ENCODE measurements around the gene CCDC194. TPM values are rescaled to one million over a fixed set of nuclear protein-coding genes. Genes with fewer than 3 reads are reported as not detected.

The CCDC194 gene
- total RNA-seq, 6 experiments from 2014 or later: 0.26 to 1.2 (median 0.36) TPM; not detected in 2

Other genes starting within 250 kb of the CCDC194 start
- 10 to 100 TPM; 13.5 to 20.3 (median 18.6) TPM for gene USE1, start 178.8 kb downstream of the CCDC194 start, total RNA-seq
- gene OCEL1, start 168.0 kb downstream of the CCDC194 start, total RNA-seq: 10 to 100 TPM; 17.8 to 64.2 (median 31.2) TPM
- 100 to 1,000 TPM in 1 of 6 experiments, 10 to 100 TPM in 5; 48.5 to 105 (median 80.9) TPM for gene NR2F6, start 148.3 kb downstream of the CCDC194 start, total RNA-seq
- gene USHBP1, start 129.5 kb downstream of the CCDC194 start, total RNA-seq: 1 to 10 TPM in 5 of 6 experiments, under 1 TPM in 1; 0.81 to 3.6 (median 1.7) TPM
- gene BABAM1, start 126.8 kb downstream of the CCDC194 start, total RNA-seq: 10 to 100 TPM; 29.2 to 51.3 (median 37.9) TPM
- gene ANKLE1, start 112.3 kb downstream of the CCDC194 start, total RNA-seq: under 1 TPM; 0.06 to 0.65 (median 0.37) TPM
- 10 to 100 TPM in 5 of 6 experiments, 1 to 10 TPM in 1; 8.3 to 27.3 (median 15.8) TPM for gene ABHD8, start 90.8 kb downstream of the CCDC194 start, total RNA-seq
- 100 to 1,000 TPM in 4 of 6 experiments, 10 to 100 TPM in 2; 63.5 to 363 (median 122) TPM for gene MRPL34, start 88.3 kb downstream of the CCDC194 start, total RNA-seq
- gene DDA1, start 84.6 kb downstream of the CCDC194 start, total RNA-seq: 10 to 100 TPM; 10.4 to 23.4 (median 14.1) TPM
- gene ANO8, start 59.3 kb downstream of the CCDC194 start, total RNA-seq: 1 to 10 TPM; 5.0 to 8.8 (median 6.6) TPM
- gene GTPBP3, start 56.6 kb downstream of the CCDC194 start, total RNA-seq: 10 to 100 TPM; 10.3 to 23.6 (median 13.6) TPM
- 10 to 100 TPM in 1 of 6 experiments, 1 to 10 TPM in 4, under 1 TPM in 1; 0.78 to 16.6 (median 4.1) TPM for gene PLVAP, start 16.9 kb downstream of the CCDC194 start, total RNA-seq
- 100 to 1,000 TPM in 3 of 6 experiments, 10 to 100 TPM in 3; 78.2 to 157 (median 96.2) TPM for gene BST2, start 11.4 kb upstream of the CCDC194 start, total RNA-seq
- 10 to 100 TPM; 13.5 to 38.0 (median 15.8) TPM for gene MVB12A, start 25.9 kb upstream of the CCDC194 start, total RNA-seq
- gene TMEM221, start 54.5 kb upstream of the CCDC194 start, total RNA-seq: under 1 TPM in 3 of 6 experiments, not detected in 3; 0.12 to 0.19 (median 0.16) TPM
- not detected for gene NXNL1, start 66.7 kb upstream of the CCDC194 start, total RNA-seq
- 10 to 100 TPM in 1 of 6 experiments, 1 to 10 TPM in 5; 5.1 to 12.3 (median 6.1) TPM for gene SLC27A1, start 76.3 kb upstream of the CCDC194 start, total RNA-seq
- 10 to 100 TPM; 31.7 to 60.0 (median 38.8) TPM for gene PGLS, start 117.5 kb upstream of the CCDC194 start, total RNA-seq
- gene COLGALT1, start 161.5 kb upstream of the CCDC194 start, total RNA-seq: 10 to 100 TPM; 23.2 to 36.8 (median 31.1) TPM

All from right lobe of liver (tissue), 5 donors.